ENCODE data around the gene TRAF3IP3. TPM values are rescaled to one million over a fixed set of nuclear protein-coding genes. Genes with fewer than 3 reads are reported as not detected.
A peak's percentile ranks its signal among the peaks of the same experiment; 100 is the strongest.

Gene TRAF3IP3
- total and polyA plus RNA-seq, 2 of the 13 experiments (the other 11 are each of a cell fraction or from before 2014, with no cell fraction given) = not detected

GRCh38 chr1:209827384-209828262, 71.8 kb downstream of the TRAF3IP3 start, which contains the start of gene UTP25 (continued):
- TF ChIP-seq AHDC1 (CRISPR knock-in tag; IDR thresholded peaks at IDR 0.05; ENCODE audit: borderline replicate concordance) (peak; percentile 67; the same call in 1 of the 2 replicates), DNMT3B (CRISPR knock-in tag; conservative IDR thresholded peaks at IDR 0.05) (0 out of 2 replicates have a peak, but pooled peaks have one; percentile 36), POLR2A (IDR thresholded peaks at IDR 0.05; ENCODE audit: insufficient read depth in 1 of 2, low read depth in 2 of 2, low read length in 2 of 2) (peak; percentile 62 to 83; a peak in 3 of 4 replicates), ZBTB33 (CRISPR knock-in tag; IDR thresholded peaks at IDR 0.05) (peak; percentile 37; the same call in 1 of the 2 replicates), MEIS1 (CRISPR knock-in tag; IDR thresholded peaks at IDR 0.05; ENCODE audit: borderline replicate concordance) (peak; percentile 79; the same call in 1 of the 2 replicates), ZNF780A (CRISPR knock-in tag; IDR thresholded peaks at IDR 0.05) (no peak), SP5 (CRISPR knock-in tag; IDR thresholded peaks at IDR 0.05; ENCODE audit: borderline replicate concordance, low read depth) (0 out of 2 replicates have a peak, but pooled peaks have one; percentile 22), JARID2 (CRISPR knock-in tag; IDR thresholded peaks at IDR 0.05; ENCODE audit: insufficient replicate concordance) (no peak), ZNF329 (CRISPR knock-in tag; IDR thresholded peaks at IDR 0.05; ENCODE audit: low read depth) (0 out of 2 replicates have a peak, but pooled peaks have one; percentile 21), ZNF205 (CRISPR knock-in tag; IDR thresholded peaks at IDR 0.05) (peak; percentile 54; the same call in 1 of the 2 replicates), PLRG1 (conservative IDR thresholded peaks at IDR 0.05) (no peak), ISL2 (CRISPR knock-in tag; IDR thresholded peaks at IDR 0.05) (peak; percentile 19; the same call in 1 of the 2 replicates), KMT2B (CRISPR knock-in tag; IDR thresholded peaks at IDR 0.05) (peak; percentile 92), AGO1 (IDR thresholded peaks at IDR 0.05; ENCODE audit: low read depth, low read length, poor library complexity, severe bottlenecking) (no peak)
- TF ChIP-seq, protein P1, sequence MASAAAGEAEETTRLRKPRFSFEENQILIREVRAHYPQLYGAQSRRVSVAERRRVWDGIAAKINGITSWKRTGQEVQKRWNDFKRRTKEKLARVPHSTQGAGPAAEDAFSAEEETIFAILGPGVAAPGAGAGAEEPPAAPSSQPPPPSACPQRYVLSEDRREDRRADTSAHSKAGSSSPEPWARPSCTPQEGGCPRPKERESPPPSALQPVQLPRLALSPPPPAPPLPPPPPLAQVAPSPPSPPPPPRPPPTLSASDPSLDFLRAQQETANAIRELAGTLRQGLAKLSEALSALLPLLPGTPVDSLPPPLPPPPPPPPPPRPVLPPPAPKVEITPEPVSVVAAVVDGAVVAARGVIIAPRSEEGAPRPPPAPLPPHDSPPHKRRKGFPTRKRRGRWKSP (CRISPR knock-in tag; IDR thresholded peaks at IDR 0.05) = peak; percentile 86
- TF ChIP-seq, protein P2, sequence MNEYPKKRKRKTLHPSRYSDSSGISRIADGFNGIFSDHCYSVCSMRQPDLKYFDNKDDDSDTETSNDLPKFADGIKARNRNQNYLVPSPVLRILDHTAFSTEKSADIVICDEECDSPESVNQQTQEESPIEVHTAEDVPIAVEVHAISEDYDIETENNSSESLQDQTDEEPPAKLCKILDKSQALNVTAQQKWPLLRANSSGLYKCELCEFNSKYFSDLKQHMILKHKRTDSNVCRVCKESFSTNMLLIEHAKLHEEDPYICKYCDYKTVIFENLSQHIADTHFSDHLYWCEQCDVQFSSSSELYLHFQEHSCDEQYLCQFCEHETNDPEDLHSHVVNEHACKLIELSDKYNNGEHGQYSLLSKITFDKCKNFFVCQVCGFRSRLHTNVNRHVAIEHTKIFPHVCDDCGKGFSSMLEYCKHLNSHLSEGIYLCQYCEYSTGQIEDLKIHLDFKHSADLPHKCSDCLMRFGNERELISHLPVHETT (CRISPR knock-in tag; conservative IDR thresholded peaks at IDR 0.05) = peak; percentile 83

Measured in HepG2 (cell line).